KMS-11 (cell line): Measurements from ENCODE around the gene NTM.

Experiments used
- H2AFZ ChIP-seq: fragments of 200-600 bp; sonication (generic); 2 replicates; pipeline ENCODE4 v1.6.1; 2016; ENCODE audit warnings: antibody characterized with exemption, mixed run types, low read depth
- H3K27ac ChIP-seq: fragments of 200-600 bp; sonication (generic); 2 replicates; pipeline ENCODE4 v1.6.1; 2016; ENCODE audit warnings: mild to moderate bottlenecking, mixed run types
- H3K27me3 ChIP-seq: fragments of 200-600 bp; sonication (generic); 2 replicates; pipeline ENCODE4 v1.6.1; 2017; ENCODE audit warnings: mild to moderate bottlenecking, low read depth, mixed run types, moderate library complexity; ENCODE audit not compliant: insufficient read depth
- H3K36me3 ChIP-seq: fragments of 200-600 bp; sonication (generic); 2 replicates; pipeline ENCODE4 v1.6.1; 2017; ENCODE audit warnings: mild to moderate bottlenecking, mixed run types; ENCODE audit not compliant: insufficient read depth
- H3K4me1 ChIP-seq: fragments of 200-600 bp; sonication (generic); 2 replicates; pipeline ENCODE4 v1.6.1; 2016; ENCODE audit warnings: mild to moderate bottlenecking, low read depth, mixed run types; ENCODE audit not compliant: poor library complexity, severe bottlenecking
- H3K4me2 ChIP-seq: fragments of 200-600 bp; sonication (generic); 2 replicates; pipeline ENCODE4 v1.7.0; 2016; ENCODE audit warnings: mild to moderate bottlenecking, mixed run types
- H3K4me3 ChIP-seq: fragments of 200-600 bp; sonication (generic); IDR thresholded peaks from 2 replicates; pipeline ENCODE4 v1.6.1; 2017; ENCODE audit warnings: low read depth, low read length, mixed read lengths; ENCODE audit not compliant: insufficient read depth
- H3K79me2 ChIP-seq: fragments of 200-600 bp; sonication (generic); 2 replicates; pipeline ENCODE4 v1.6.1; 2016; ENCODE audit warnings: low read depth, mixed run types; ENCODE audit not compliant: insufficient read depth
- H3K9ac ChIP-seq: fragments of 200-600 bp; sonication (generic); 2 replicates; pipeline ENCODE4 v1.6.1; 2016; ENCODE audit warnings: mild to moderate bottlenecking, mixed run types
- H4K20me1 ChIP-seq: fragments of 200-600 bp; sonication (generic); 2 replicates; pipeline ENCODE4 v1.6.1; 2016; ENCODE audit warnings: mild to moderate bottlenecking, mixed run types; ENCODE audit not compliant: insufficient read depth
- TF ChIP-seq, protein P1 (sequence below): fragments of 200-600 bp; sonication (generic); conservative IDR thresholded peaks from 2 replicates; pipeline ENCODE4 v1.6.1; 2017; ENCODE audit warnings: low read depth, mild to moderate bottlenecking, antibody characterized with exemption, low read length, moderate library complexity, mixed read lengths

The NTM gene

DNA sequence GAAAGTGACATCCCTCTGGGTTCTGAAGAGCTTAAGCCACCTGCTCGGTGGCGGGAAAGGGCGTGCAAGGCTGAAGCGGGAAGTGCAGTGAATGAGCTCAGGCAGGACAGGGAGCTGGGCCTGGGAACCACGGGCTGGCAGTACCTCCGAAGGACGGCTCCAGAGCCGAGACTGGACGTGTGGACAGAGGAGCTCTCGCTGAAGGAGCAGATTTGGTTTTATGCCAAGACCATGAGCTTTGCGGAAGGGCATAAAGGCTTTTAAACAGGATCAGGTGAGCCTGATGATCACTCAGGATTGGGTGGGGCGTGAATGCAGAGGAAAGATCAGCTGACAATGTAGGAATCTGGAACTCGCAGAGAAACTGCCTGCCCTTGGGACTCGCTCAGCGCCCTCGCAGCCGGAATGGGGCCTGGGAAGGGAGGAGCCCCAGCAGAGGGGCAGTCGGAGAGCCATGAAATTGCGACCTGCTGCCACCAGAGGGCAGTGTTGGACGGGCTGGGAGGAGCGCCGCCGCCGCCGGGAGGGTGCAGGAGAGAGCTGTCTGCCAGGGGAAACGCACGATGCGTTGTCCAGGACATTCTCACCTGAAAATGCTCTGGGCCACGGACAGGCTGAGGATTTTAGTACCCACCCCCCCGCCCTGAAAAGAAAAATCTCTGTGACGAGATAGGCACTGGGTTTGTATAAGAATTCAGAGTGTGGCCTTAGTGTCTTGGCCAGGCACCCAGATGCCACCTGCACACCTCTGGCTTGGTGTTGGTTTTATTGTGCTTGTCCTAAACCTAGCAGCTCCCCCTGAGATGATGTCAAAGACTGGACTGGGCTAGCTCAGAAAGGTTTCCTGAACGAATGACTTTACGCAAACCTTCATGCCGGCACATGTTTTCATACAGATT lies 324.4 kb downstream of the NTM start:
- no peaks in the 10 kb centered on the region for H3K4me1 ChIP-seq
- peak overlapping the region; percentile 52 for H2AFZ ChIP-seq
- H4K20me1 ChIP-seq: no peaks in the 10 kb centered on the region
- H3K9ac ChIP-seq: no peak overlapping the region
- no peak overlapping the region for H3K27ac ChIP-seq
- TF ChIP-seq, protein P1, sequence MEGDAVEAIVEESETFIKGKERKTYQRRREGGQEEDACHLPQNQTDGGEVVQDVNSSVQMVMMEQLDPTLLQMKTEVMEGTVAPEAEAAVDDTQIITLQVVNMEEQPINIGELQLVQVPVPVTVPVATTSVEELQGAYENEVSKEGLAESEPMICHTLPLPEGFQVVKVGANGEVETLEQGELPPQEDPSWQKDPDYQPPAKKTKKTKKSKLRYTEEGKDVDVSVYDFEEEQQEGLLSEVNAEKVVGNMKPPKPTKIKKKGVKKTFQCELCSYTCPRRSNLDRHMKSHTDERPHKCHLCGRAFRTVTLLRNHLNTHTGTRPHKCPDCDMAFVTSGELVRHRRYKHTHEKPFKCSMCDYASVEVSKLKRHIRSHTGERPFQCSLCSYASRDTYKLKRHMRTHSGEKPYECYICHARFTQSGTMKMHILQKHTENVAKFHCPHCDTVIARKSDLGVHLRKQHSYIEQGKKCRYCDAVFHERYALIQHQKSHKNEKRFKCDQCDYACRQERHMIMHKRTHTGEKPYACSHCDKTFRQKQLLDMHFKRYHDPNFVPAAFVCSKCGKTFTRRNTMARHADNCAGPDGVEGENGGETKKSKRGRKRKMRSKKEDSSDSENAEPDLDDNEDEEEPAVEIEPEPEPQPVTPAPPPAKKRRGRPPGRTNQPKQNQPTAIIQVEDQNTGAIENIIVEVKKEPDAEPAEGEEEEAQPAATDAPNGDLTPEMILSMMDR: peak; percentile 74
- H3K4me3 ChIP-seq: no peak overlapping the region
- H3K36me3 ChIP-seq: no peaks in the 10 kb centered on the region
- H3K4me2 ChIP-seq: no peak overlapping the region
- no peaks in the 10 kb centered on the region for H3K27me3 ChIP-seq
- H3K79me2 ChIP-seq: no peaks in the 10 kb centered on the region

DNA sequence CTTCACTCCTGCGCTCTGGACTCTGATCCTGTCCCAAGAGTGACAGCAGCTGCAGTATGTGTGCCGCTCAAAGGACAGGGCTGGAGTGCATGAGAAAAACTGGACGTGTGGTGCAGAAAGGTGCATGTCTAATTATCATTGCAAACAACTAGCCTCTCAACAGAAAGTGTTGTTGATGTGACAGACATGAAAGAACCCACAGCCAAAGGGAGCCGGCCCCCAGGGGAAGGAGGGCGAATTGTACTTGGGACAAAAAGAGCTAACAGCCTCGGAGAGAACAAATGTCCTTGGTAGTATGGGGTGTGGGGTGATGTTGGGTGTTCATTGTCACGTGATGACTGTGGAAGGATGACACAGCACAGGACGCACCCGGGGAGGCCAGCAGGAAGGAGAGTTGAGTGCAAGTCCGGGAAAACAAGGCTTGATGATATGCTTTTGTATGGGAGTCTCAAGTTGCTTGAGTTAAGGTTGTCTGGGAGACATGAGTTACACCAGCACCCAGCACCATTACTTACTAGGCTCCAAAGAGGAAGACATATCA lies 325.5 kb downstream of the NTM start:
- Histone ChIP-seq H3K9ac (no peak overlapping the region), H3K4me1 (no peaks in the 10 kb centered on the region), H4K20me1 (no peaks in the 10 kb centered on the region), H3K79me2 (no peaks in the 10 kb centered on the region), H2AFZ (no peak overlapping the region), H3K27me3 (no peaks in the 10 kb centered on the region), H3K4me3 (no peak overlapping the region), H3K27ac (no peak overlapping the region), H3K36me3 (no peaks in the 10 kb centered on the region), H3K4me2 (no peak overlapping the region)
- TF ChIP-seq, protein P1: no peak

- Histone ChIP-seq H3K4me2 (no peak overlapping the region), H3K36me3 (no peaks in the 10 kb centered on the region), H3K4me3 (no peak overlapping the region), H4K20me1 (no peaks in the 10 kb centered on the region), H3K9ac (no peak overlapping the region), H3K79me2 (no peaks in the 10 kb centered on the region), H3K4me1 (no peaks in the 10 kb centered on the region), H3K27ac (no peak overlapping the region), H3K27me3 (no peaks in the 10 kb centered on the region), H2AFZ (no peak overlapping the region)
- TF ChIP-seq, protein P1: no peak
These were observed 326.3 kb downstream of the NTM start for GRCh38 chr11:131696690-131697089.

DNA sequence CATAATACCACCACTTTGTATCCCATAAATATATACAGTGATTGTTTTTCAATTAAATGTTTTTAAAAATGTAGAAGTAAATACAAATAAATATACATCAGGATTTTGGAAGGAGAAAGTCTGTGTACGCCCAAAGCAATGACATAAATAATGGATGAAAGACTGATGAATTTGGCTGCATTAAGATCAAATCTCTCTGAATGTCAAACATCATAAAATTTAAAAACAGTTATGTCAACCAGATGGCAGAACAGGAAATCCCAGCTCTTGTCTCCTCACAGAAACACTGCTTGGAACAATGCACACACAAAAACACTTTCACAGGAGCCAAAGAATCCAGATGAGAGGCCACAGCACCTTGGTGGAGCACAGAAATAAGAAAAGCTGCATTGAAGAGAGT lies 332.9 kb downstream of the NTM start:
- no peak overlapping the region for H3K9ac ChIP-seq
- H3K27ac ChIP-seq: no peak overlapping the region
- no peaks in the 10 kb centered on the region for H3K27me3 ChIP-seq
- no peaks in the 10 kb centered on the region for H3K36me3 ChIP-seq
- TF ChIP-seq, protein P1: no peak
- H2AFZ ChIP-seq: no peak overlapping the region
- H3K4me3 ChIP-seq: no peak overlapping the region
- H3K4me1 ChIP-seq: no peaks in the 10 kb centered on the region
- H4K20me1 ChIP-seq: no peaks in the 10 kb centered on the region
- no peak overlapping the region for H3K4me2 ChIP-seq
- no peaks in the 10 kb centered on the region for H3K79me2 ChIP-seq
